GM11168 (cell line): Measurements from ENCODE around the gene KRTAP4-1.
"Not testable (repeated sequence)": the region's sequence is repeated elsewhere in the genome, so short reads cannot be mapped to it uniquely, and the experiment has no call there.

Source experiments
- in situ Hi-C: fragments of 300-500 bp; cut with MboI; formaldehyde crosslinking; loops from one replicate; pipeline ENCODE4 v1.12.0; 2022; ENCODE audit warnings: low sequenced_read_pairs; ENCODE audit not compliant: unreplicated experiment

The KRTAP4-1 gene

GRCh38 chr17:41184480-41184961 lies at the start of gene KRTAP4-1:
Gene KRTAP4-1, minus strand, starts transcription at chr17:41184911. Its CDS starts 57 bp downstream, at chr17:41184854.
- in situ Hi-C loops: no loop called here

- in situ Hi-C loops: not testable (repeated sequence)
Measured at GRCh38 chr17:41232399-41233105, 47.8 kb upstream of the KRTAP4-1 start, which contains the start of gene KRTAP9-3. Gene KRTAP9-3, plus strand, starts transcription at chr17:41232449. Its CDS starts 53 bp downstream, at chr17:41232502.

GRCh38 chr17:41231731-41232130 lies 47.0 kb upstream of the KRTAP4-1 start:
- in situ Hi-C loops: no loop called here

- in situ Hi-C loops: no loop called here
Measured at GRCh38 chr17:41230094-41230493, 45.4 kb upstream of the KRTAP4-1 start.

- in situ Hi-C loops: not testable (repeated sequence)
Measured at GRCh38 chr17:41226598-41227095, 41.9 kb upstream of the KRTAP4-1 start, which contains the start of gene KRTAP9-2. Gene KRTAP9-2, plus strand, starts transcription at chr17:41226648. Its CDS starts 7 bp downstream, at chr17:41226655.

DNA sequence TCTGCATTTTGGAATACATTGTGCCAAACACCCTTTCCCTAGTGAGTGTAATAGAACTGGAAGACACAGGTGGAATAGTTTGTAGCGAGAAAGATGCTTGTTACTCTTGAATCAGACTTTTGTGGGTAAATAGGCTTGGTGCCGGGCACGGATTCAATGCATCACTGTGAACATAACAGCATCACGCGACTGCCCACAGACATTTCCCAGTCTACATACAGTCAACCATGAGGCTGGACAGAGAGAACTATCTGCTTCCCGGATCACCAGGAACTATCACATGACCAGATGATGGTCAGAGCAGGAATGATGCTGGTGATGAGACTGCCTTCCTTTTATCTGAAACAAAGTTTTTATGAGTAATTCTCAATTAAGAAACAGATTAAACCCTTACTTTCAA lies 41.3 kb upstream of the KRTAP4-1 start:
- in situ Hi-C loops: no loop called here

- in situ Hi-C loops: no loop called here
Measured at GRCh38 chr17:41223821-41224220, 39.1 kb upstream of the KRTAP4-1 start.

DNA sequence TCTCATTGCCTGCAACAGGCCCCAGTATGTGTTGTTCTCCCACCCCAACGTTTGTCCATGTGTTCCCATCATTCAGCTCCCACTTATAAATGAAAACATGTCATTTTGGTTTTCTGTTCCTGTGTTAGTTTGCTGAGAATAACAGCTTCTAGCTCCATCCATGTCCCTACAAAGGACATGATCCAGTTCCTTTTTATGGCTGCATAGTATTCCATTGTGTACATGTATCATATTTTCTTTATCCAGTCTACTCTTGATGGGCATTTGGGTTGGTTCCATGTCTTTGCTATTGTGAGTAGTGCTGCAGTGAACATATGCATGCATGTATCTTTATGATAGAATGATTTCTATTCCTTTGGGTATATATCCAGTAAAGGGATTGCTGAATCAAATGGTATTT lies 31.0 kb upstream of the KRTAP4-1 start:
- in situ Hi-C loops: no loop called here

GRCh38 chr17:41212524-41213169 lies 27.9 kb upstream of the KRTAP4-1 start:
- in situ Hi-C loops: no loop called here

- in situ Hi-C loops: no loop called here
Measured at GRCh38 chr17:41211845-41212466, 27.2 kb upstream of the KRTAP4-1 start.

GRCh38 chr17:41199421-41200078 lies 14.8 kb upstream of the KRTAP4-1 start:
- in situ Hi-C loops: no loop called here

GRCh38 chr17:41196068-41196467 lies 11.4 kb upstream of the KRTAP4-1 start:
- in situ Hi-C loops: no loop called here

- in situ Hi-C loops: no loop called here
Measured at GRCh38 chr17:41190328-41190727, 5.6 kb upstream of the KRTAP4-1 start.

GRCh38 chr17:41189837-41190318 lies 5.2 kb upstream of the KRTAP4-1 start, which contains the start of gene KRTAP9-1:
Gene KRTAP9-1, plus strand, starts transcription at chr17:41189887. Its CDS starts 0 bp downstream, at chr17:41189887.
- in situ Hi-C loops: not testable (repeated sequence)

DNA sequence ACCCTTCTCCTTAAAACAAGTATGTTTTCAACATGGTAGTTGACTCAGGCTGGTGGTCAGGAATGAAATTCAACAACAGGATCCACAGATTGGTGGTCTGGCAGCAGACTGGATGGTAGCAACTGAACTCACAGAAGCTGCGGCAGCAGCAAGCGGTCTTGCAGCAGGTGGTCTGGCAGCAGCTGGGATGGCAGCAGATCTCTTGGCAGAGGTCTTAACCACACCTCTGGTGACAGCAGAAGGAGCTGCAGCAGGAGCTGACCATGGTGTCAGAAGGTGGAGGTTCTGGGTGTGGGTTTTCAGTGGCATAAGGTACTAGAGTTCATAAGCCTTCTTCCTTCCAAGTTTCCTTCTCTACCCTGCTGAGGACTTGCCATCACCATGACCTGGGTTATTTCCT lies 2.2 kb upstream of the KRTAP4-1 start:
- in situ Hi-C loops: no loop called here

GRCh38 chr17:41185001-41185400 lies 290 bp upstream of the KRTAP4-1 start:
- in situ Hi-C loops: no loop called here

DNA sequence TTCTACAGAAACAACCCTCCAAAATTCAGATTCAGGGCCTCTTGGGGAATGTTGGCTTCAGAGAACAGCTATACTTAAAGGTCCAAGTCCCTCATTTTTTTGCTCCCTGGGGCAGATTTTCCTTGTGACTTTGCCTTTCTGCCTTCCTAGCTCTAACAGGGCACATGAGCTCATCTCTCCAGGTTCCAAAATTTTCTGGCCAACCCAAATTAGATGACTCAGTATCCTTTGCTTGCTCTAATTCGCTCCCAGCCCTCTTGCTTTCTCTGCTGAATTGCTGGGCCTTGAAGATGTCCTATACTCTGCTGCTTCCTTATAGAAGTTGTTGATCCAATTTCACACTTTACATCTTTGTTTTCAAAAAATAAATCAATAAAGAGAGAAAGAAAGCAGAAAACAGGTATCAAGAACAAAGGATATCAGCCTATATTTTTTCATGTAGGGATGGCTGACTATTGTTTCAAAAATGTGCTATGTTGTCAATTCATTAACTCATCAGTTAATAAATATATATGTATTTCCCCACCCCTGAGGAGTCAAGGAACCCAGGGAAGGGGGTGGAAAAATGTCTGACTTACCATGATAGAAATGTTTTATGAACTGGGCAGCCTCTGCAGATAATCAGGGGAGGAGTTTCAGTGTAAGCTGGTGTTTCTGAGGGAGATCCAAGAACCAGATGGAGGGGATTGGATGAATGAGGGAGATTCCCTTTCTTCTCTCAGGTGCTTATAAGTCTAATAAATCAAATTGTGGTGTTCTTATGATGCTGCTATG lies 5.7 kb downstream of the KRTAP4-1 start:
- in situ Hi-C loops: no loop called here

GRCh38 chr17:41178341-41178740 lies 6.4 kb downstream of the KRTAP4-1 start:
- in situ Hi-C loops: no loop called here

GRCh38 chr17:41177727-41178271 lies 6.9 kb downstream of the KRTAP4-1 start, which contains the start of gene KRTAP4-2:
Gene KRTAP4-2, minus strand, starts transcription at chr17:41178221. Its CDS starts 57 bp downstream, at chr17:41178164.
- in situ Hi-C loops: no loop called here
